NCI-H2107 treated with DMSO at 0.1 percent for 48 hours (cell line): ENCODE data around the gene SH2D4B.

Experiments used
- DNase-seq: peaks from one replicate; lab custom pipeline; 2025; ENCODE audit not compliant: unreplicated experiment; lab: John Stamatoyannopoulos, UW

The SH2D4B gene

GRCh38 chr10:80537736-80538480 lies at the start of gene SH2D4B:
SH2D4B (plus strand) TSS chr10:80537902; CDS start chr10:80538332, 430 bp downstream.
- DNase-seq, result no peak

GRCh38 chr10:80488539-80489066 lies 49.1 kb upstream of the SH2D4B start:
- DNase-seq, result no peak

GRCh38 chr10:80489371-80490112 lies 48.2 kb upstream of the SH2D4B start:
- DNase-seq, result no peak

- DNase-seq, result no peak
Observed at GRCh38 chr10:80491251-80492102, 46.2 kb upstream of the SH2D4B start.

- DNase-seq, result no peak
Observed at GRCh38 chr10:80492848-80493521, 44.7 kb upstream of the SH2D4B start.

GRCh38 chr10:80493522-80494051 lies 44.1 kb upstream of the SH2D4B start:
- no peak for DNase-seq

- DNase-seq, result no peak
Observed at GRCh38 chr10:80496555-80497172, 41.0 kb upstream of the SH2D4B start.

- DNase-seq, result no peak
Observed at GRCh38 chr10:80497187-80498077, 40.3 kb upstream of the SH2D4B start.

- DNase-seq, result no peak
Observed at GRCh38 chr10:80498078-80498832, 39.4 kb upstream of the SH2D4B start.

- no peak for DNase-seq
Observed at GRCh38 chr10:80498833-80499741, 38.6 kb upstream of the SH2D4B start.

GRCh38 chr10:80500572-80501380 lies 36.9 kb upstream of the SH2D4B start:
- DNase-seq, result no peak

- no peak for DNase-seq
Observed at GRCh38 chr10:80501381-80501912, 36.3 kb upstream of the SH2D4B start.

GRCh38 chr10:80501913-80502521 lies 35.7 kb upstream of the SH2D4B start:
- no peak for DNase-seq

GRCh38 chr10:80502621-80503583 lies 34.8 kb upstream of the SH2D4B start:
- DNase-seq, result no peak
